CD4-positive, alpha-beta T cell treated with Interferon alpha-2 for 1 hour (primary cell): Measurements from ENCODE around the gene ADARB2.
"Not testable (repeated sequence)": the region's sequence is repeated elsewhere in the genome, so short reads cannot be mapped to it uniquely, and the experiment has no call there.

Experiments
- DNase-seq, 2 donors: peaks; one replicate each; pipeline ENCODE4 v3.0.0-alpha.2; 2020 to 2022

ADARB2 gene

GRCh38 chr10:1417574-1417973 lies 319.8 kb downstream of the ADARB2 start:
- DNase-seq, result no peak

DNA sequence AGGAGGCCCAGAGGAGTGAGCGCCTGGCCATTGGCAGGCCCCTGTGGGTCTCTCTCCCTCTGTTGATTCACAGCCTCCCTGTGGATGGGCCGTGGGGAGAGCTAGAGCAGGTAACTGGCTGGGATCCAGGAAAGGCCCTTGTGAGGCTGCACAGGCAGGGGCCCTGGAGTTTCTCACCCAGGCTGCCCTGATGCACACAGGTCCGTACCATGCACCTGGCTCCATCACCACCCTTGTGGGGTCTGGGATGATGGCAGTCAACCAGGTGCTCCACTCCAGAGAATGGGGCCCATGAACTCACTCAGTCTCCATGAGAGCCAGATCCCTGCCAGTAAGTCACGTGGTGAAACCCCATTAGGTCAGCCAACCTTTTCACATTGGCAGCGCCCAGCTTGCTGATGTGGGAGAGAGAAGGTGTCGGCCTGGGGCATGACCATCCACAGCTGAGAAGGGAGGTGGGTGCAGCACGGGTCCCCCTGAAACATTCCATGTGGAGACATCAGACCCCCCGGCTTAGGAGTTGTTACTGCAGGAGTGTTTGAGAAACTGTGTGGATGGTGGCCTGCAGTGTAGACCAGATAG lies 320.8 kb downstream of the ADARB2 start:
- no peak for DNase-seq

DNA sequence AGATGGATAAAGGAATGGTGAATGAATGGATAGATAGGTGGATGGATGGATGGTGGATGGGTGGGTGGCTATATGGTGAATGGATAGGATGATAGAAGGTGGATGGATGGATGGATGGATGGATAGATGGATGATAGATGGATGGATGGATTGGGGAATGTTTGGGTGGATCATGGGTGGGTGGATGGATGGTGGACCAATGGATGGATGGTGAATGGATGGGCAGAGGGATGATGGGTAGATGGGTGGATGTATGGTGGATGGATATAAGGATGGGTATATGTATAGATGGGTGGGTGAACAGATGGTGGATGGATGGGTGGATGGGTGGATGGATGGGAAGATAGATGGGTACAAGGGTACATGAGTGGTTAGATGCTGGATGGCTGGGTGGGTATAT lies 322.4 kb downstream of the ADARB2 start:
- DNase-seq, result no peak

- DNase-seq, result not testable (repeated sequence)
Observed at GRCh38 chr10:1414346-1414745, 323.0 kb downstream of the ADARB2 start.

GRCh38 chr10:1413823-1414222 lies 323.5 kb downstream of the ADARB2 start:
- no peak for DNase-seq

DNA sequence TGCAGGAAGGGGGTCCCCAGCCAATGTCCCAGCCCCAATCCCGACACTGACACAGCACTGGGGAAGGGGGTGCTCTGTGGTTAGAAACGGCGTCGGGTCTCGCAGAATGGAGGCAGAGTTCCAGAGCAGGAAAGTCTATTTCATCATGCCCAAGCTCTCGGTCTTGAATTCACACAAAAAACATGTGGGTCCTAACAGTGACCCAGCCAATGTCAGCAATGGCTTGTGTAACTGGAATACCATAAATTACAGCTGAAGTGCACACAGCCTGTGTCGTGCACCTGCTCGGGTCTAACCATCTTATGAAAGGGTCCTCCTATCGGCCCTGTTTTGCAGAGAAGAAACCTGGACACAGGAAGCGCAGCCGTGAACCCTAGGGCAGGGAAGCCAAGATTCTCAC lies 324.1 kb downstream of the ADARB2 start:
- no peak for DNase-seq

- DNase-seq, result no peak
Observed at GRCh38 chr10:1412531-1413189, 324.7 kb downstream of the ADARB2 start.

- no peak for DNase-seq
Observed at GRCh38 chr10:1411956-1412355, 325.4 kb downstream of the ADARB2 start.

- no peak for DNase-seq
Observed at GRCh38 chr10:1411451-1411850, 325.9 kb downstream of the ADARB2 start.

- no peak for DNase-seq
Observed at GRCh38 chr10:1410469-1411395, 326.6 kb downstream of the ADARB2 start.

GRCh38 chr10:1410032-1410431 lies 327.3 kb downstream of the ADARB2 start:
- no peak for DNase-seq

- no peak for DNase-seq
Observed at GRCh38 chr10:1409392-1409791, 327.9 kb downstream of the ADARB2 start.

DNA sequence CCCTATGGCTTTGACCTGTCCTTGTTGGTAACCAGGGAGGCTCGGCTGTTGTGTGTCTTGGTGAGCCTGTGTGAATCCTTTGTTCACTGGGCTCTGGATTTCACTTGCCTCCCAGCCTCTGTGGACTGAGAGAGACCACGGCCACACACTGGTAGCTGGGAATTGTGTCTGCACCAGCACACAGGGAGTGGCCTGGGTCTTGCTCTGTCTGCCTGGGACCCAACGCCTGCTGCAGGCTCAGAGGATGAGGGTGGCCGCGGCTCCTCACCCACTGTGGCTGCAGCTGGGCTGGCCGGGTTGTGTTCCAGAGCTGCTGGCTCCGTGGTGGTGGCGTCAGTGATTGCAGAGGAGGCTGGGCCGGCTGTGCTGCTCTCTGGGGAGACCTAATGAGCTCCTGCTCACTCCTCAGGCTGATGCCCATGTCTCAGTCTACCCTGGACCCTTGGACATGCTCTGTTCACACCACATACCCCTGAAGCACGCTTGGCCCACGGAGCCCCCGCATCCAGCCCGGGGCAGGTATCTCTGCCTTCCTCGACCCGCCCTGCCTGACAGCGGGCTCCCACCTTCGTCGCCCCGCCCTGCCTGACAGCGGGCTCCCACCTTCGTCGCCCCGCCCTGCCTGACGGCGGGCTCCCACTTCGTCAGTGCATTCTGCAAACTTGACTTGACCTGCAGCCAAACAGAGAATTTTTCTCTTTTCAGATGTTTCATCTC lies 328.5 kb downstream of the ADARB2 start:
- DNase-seq, result no peak

- no peak for DNase-seq
Observed at GRCh38 chr10:1406967-1407945, 330.1 kb downstream of the ADARB2 start.

DNA sequence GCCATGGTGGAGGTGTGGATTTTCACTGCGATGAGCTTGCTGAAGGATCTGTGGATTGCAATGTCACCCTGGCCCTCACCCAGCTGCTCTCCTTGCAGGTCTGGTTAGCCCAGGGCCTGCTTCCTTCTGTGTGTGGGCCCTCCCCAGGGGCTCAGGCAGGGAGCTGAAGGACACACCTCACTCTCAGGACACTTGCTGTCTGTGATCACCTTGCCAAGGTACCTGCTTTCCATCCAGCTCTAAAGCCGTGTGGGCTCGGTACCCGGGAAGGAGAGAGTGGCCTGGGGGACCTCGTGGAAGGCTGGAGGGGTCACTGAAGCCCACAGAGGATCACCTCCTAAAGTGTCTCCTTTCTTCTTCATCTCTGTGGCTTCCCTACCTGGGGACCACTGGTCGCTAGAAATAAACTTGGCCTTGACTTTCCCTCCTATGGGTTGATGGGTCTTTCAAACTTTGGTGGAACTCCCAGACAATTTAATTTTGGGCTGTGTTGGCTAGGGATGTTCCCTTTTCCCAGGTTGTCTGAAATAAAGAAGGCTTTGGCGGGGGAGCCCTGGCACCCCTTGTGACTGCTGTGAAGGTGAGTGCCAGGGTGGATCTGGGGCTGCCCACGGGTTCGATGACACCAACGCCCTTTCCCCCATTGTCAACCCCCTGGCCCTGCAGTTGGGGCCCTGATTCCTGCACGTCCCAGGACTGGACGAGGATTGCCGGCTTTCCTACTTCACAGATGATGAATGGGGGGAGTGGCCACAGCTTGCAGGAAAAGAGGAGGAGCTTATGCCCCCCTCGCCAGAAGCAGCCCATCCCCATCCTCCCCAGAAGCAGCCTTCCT lies 331.0 kb downstream of the ADARB2 start:
- DNase-seq, result no peak

DNA sequence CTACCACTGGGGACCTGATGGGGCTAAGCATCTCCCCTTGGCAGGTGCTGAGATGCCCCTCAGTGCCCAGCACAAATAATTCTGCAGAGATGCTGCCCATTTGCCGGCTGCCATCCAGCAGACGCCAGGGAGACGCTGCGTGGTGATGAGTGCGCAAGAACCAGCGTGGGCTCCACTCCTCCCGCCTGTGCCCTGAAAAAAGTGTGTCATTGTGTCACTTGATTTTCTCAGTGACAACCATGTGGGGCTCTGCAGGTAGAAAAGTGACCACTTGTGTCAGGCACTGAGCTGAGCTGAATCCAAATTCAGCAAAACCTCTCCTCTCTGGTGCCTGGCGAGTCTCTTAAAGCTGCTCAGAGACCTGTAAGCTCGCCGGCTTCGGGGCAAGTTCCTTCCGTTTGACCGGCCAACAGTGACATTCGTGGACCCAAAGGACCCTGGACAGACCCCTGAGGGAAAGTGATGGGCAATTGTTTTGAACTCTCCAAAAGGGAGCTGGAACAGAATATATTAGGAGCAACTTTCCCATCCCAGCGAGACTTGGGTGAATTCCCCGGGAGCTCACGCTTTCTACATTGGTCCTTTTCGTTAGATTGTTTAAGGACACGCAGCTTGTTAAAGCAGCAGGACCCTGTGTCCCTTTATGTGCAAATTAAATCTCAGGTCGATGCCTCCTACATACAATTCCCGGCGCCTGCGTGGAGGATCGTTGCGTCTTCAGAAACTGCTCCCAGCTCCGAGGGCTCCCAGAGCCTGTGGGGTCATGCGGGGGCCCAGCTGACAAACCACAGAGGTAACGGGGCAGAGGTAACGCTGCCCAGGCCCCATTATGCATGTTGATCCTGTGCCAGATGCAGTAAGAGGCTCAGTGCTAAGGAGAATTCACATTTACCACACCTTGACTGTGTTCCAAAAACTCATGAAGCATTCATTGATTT lies 332.7 kb downstream of the ADARB2 start:
- DNase-seq, result no peak

GRCh38 chr10:1403508-1404322 lies 333.6 kb downstream of the ADARB2 start:
- DNase-seq, result no peak

DNA sequence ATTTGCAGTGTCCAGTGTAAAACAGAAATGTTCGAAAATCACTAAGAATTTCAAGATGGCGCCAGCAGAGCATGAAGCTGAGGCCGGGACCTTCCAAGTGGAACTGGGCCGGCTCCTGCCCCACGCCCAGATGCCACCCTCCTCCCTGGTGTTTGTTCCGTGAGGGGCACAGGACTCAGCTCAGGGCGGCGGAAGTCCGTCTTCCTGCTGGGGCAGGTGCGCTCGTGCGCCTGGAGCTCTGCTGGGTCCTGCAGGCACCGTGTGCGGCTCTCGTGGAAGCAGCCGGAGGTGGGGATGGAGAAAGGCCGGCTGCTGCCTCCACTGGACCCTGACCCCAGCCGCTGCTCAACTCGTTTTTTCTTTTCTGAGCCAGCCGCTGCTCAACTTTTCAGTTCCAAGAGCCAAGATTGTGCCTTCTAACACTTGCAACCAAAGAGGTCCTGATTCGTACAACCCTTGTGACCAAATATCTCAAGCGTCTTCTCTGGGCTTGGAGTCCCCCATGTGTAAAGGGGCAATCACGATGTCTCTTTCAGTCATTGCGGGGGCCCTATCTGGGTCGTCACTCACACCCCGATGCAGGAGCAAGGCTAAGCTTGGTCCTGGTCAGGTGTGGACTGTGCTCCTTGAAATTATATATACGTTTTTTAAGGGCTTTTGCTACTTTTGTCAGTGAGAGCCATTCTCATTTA lies 334.4 kb downstream of the ADARB2 start:
- DNase-seq, result no peak
